HG03571 (cell line): Measurements from ENCODE around the gene ANKS6.

Source experiments
- ATAC-seq: cut with Tn5 transposase; IDR thresholded peaks from one replicate; pipeline ENCODE4 v1.9.1; 2021; ENCODE audit not compliant: unreplicated experiment

The ANKS6 gene

DNA sequence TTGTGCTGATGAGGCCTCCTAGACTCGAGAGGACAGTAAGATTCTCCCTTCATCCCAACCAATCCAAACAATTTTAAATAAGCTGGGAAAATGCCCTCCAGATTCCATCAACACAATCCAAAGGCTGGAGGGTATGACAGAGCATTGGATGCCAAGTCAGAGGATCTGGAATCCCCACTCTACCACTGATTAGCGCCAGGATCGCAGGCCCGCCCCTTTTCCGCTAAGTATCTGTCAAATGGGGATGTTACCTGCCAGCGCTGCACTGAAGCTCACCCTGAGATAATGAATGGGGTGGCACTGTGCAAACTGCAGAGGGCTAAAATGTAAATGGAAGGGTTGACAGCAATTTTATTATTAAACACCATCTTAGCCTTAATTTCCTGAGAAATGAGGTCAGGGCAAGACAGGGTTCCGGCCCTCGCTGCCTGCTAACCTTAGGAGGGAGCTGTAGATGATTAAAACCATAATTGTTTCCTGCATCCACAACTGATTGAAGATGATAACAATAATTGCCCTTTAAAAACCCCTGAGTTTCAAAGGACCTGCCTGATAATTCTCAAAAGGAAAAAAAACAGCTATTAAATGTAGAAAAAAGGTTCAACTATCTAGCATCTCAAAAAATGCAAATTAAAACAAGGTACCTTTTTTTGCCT is 56.0 kb downstream of the ANKS6 start:
- no peak for ATAC-seq

DNA sequence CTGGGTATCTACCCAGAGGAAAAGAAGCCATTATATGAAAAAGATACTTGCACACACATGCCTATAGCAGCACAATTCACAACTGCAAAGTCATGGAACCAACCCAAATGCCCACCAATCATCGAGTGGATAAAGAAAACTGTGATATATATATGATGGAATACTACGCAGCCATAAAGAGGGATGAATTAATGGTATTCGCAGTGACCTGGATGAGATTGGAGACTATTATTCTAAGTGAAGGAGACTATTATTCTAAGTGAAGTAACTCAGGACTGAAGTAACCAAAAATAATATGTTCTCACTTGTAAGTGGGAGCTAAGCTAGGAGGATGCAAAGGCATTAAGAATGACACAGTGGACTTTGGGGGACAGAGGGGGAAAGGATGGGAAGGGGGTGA is 57.6 kb downstream of the ANKS6 start:
- ATAC-seq: no peak

DNA sequence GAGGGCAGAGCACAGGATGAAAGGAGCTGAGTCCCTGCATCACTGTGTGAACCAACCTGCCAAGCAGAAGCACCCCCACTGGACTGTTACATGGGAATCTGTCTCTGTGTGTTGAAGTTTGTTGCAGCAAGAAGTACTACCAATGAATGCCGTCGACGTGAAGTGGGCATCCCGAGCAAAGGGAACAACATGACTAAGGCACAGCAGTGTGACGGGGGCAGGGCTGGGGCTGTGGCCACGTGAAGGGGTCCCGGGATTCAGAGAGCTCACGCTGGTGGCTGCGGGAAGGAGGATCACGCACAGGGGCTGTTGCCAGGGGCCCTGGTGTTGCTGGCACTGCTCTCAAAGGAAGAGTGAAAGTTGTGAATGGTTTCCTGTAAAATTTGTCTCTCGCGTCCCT is 60.1 kb downstream of the ANKS6 start:
- no peak for ATAC-seq

DNA sequence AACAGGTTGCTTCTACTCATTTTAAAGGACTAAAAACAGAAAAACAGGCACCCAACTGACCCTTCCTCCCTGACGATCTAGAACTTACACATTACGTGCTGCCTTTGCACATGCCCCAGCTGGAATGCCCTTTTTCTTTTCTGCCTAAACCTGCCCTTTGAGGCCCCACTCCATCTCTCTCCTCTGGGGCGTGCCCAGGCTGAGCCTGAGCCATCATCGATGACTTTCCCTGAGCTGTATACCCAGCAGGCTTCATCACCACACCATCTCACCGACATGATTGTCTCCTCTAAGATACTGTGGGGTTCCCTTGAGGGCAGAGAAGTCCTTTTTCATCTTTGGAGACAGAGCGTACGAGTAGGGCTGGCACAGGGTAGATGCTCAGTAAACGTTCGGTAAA is 63.6 kb downstream of the ANKS6 start:
- no peak for ATAC-seq

DNA sequence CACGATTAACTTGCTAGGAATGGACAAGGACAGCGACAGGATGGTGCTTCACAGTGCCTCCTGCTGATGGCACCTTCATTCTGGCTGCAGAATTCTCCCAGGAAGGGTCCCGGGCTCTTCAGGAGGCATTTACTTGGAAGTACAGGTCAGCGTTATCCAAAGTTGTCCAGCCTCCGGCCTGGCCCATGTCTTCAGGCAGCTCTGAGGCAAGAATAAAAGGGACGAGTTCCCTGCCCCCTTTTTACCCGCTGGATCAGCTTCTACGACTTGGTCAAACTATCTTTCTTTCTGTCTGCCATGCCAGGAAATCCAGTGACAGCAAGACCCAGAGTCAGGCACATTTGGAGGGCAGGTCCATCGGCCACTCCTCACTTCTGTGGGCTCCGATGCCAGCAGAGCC is 64.3 kb downstream of the ANKS6 start:
- no peak for ATAC-seq

DNA sequence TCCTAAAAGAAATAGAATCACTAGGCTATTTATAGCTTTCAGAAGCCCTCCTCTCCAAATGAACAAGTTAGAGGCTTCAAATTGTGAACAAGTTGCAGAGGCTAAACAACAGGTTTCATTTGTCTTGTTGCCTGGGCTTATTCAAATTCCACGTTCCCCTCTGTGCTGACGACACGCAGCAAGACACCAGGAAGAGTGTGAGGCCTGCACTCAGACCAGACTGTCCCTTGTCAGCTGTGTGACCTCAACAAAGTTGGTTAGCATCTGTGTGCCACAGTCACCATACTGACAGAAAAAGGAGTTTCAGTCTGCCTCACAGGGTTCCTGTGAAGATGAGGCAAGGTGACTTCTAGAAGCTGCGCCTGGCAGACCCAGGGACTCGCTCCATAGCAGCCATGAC is 65.5 kb downstream of the ANKS6 start:
- no peak for ATAC-seq

DNA sequence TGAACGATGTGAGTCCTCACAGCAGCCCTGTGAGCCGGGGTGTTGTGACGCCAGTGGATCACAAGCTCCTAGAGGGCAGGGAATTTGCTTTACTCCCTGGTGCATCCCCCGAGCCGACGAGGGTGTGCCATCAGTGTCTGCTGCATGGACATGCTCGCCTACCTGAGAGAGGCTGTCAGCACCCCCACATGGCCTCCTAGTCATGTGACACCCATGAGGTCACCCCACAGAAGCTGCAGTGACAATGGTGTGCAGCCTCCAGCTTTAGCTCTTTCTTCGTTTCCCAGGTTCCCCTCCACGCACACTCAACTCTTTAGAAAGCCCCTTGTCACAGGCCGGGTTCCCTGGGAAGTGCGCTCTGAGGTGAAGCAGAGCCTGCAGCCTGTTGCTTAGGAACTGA is 67.9 kb downstream of the ANKS6 start:
- no peak for ATAC-seq

DNA sequence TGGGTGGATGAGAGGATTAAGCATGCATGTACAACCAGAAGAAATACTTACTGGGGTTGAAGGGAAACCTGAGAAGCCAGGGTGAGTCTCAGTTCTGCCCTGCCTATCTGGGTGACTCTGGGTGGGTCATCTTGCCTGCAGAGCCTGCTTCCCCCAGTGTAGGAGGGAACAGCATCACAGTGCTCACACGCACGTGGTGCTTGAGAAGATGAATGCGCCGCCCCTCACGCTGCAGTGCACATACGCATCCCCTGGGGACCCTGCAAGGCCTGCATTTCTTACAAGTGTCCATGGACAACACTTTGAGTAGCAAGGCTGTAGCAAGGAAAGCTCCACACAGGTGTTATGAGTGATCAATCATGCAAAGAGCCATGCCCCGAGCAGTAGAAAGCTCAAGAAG is 68.9 kb downstream of the ANKS6 start:
- ATAC-seq: no peak

DNA sequence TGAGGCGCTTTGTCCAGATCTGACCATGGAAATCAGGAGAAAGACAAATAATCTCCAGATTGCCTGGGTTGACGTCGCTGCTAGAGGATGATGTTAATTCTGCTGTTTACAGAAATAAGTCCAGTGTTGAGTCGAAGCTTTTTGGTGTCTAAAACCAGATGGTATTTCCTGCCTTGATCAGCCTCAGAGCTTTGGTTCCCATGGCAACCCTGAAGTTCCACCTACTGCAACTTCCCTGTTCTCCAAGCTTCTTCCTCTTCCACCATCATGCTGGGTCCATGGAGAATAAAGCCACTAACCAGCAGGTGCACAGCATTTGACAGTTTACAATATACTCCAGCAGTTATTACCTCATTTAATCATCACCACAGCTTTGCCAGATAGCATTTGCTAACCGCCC is 69.6 kb downstream of the ANKS6 start:
- no peak for ATAC-seq

DNA sequence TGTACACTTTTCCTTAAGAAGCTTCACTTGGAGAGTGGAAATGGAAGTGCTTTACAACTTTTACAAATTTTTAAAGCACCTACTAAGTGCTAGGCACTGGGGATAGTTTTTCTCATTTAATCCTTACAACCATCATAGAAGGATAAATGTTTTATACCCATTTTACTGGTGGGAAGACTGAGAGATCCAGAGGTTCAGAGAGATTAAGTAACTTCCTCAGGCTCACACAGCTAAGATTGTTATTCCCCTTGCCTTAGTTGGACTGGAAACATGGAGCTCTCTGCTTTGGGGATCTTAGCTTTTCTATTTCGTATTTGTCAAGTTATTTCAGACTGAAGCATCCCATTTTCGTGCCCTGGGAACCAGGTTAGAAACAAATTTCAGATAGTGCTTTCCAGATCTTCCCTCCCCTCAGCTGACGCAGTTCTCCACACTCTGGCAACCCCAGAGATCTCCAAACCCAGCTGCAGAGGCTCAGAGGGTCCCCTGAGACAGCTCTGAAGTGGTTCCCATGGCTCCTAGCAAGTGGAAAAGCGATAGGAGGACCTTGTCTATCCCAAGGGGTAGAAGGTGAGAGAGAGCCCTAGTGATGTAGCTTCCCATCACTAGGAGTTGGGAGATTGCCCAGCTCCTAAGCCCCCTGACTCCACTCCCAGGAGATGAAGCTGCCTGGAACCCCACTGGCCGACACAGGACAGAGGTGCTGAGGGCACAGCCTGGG is 71.4 kb downstream of the ANKS6 start:
- no peak for ATAC-seq

DNA sequence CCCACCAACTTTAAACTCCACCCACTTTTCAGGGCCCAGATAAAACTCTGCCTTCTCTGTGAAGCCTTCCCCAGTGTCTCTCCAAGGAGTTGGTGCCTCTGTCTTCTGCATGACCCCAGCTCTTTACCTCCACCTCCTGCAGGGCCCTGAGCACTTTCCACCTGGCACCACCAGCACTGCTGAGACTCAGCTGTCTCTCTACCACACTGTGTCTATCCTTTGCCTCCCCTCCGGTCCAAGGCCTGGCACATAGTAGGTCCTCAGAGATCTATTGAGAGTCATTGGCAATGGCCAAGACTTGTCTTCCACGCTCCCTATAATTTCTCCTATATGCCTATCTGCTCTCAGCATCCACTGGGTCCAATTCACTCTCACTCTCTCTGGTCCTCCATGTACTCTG is 74.7 kb downstream of the ANKS6 start:
- ATAC-seq: no peak

DNA sequence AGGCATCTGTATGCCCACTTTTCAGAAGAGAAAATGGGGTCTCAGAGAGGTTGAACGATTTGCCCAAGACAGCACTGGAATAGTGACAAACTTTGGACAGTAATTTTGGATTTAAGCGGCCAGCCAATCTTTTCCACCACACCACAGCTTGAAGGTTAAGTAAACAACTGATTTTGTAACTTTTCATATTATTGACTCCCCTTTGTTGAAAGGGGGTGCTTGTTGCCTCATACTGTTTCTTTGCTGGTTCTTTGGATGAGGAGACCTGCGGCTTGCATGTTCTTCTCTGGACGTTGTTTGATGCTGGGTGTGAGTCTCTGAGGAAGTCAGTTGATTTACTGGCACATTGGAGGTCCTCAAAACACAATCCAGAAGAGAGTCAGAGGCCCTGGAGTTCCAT is 76.0 kb downstream of the ANKS6 start:
- no peak for ATAC-seq

DNA sequence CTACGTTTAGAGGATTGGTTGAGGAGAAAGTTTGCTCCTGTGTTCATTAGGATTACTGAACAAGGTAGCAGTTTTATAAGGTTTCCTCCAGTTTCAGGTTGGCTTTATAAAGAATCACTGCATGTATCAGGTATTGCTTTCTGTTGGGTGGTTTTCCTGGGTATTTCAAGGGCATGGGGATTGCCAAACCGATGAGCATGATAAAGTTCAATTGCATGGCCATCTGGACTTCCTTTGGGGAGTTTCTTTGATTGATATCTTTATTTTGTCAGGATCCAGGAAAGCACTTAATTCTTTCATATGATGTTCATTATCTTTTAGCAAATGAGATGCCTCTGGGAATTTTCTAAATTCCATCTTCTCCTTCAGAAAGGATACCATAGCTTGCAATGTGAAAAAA is 77.3 kb downstream of the ANKS6 start:
- ATAC-seq: no peak

DNA sequence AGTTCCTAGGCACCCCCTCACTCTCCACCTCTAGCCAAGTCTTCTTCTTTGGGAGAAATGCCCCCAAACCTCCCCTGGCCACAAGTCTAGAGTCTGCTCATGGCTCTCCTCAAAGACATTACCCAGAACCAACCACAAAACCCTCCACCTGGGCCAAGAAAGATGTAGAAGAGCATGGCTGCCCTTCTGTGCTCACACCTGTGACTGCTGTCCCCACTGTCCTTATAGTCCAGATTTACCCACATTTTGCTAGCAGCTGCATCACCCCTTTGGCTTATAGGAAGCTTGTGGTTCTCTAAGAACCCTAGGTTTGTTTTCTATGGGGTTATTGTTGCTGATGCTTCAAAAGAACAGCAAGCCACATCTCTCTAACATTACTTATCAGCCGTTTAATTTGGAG is 81.5 kb downstream of the ANKS6 start:
- ATAC-seq: no peak

DNA sequence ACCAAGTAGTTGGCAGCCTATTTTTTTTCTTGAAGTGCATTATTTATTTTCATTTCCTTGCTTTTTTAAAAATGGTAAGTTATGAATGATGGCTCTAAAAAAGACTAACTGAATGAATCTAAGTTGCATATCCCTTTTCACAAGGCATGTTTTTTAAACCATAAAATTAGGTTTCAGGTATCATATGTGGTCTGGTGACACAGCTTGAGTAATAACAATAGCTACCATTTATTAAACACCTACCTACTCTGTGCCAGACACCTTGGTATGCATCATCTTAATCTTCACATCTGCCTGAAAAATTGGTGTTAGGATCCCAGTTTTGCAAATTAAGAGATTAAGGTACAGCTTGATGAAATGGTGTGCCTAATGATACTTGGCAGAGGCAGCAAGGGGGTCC is 83.4 kb downstream of the ANKS6 start:
- no peak for ATAC-seq

DNA sequence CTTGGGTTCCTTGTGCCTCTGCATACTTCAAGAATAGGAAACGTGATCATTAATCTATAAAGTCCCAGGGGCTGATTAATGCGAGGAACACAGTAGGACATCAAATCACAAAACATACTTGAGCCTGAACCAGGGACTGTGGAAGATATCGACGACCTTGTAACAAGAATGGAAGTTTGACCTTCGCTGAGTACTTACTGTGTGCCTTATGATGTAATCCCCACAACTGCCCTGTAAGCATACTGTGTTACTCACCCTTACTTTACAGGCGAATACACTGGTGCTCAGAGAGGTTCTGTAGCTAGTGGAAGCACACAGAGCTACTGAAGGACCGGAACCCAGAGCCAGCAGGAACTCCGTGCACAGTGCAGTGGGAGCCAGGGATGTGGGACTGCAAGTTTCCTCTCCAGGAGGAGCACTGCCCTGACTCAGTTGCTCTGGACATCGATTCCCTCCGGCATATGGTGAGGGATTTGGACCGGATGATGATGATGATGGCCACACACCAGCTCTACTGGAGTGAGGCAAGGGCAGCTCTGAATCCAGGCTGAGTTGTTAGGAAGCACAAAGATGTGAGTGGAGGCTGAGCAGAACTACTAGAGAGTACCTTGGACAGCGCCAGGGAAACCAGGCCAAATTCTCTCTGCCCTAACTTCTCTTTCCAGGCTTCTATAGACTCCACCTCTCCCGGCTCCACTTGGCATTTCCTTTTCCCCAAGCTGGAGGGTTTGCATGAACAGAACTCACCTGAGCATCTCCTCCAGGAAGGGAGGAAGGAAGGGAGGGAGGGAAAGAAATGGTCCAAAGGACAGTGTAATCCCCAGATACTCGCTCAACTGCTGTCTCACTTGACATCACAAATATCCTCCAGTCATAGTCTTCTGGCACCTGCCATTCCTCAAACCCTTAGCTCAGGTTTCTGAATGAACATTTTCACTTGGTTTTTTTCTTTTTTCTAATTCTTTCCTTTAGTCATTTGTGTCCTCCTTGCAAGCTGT is 86.1 kb downstream of the ANKS6 start:
- ATAC-seq: no peak

DNA sequence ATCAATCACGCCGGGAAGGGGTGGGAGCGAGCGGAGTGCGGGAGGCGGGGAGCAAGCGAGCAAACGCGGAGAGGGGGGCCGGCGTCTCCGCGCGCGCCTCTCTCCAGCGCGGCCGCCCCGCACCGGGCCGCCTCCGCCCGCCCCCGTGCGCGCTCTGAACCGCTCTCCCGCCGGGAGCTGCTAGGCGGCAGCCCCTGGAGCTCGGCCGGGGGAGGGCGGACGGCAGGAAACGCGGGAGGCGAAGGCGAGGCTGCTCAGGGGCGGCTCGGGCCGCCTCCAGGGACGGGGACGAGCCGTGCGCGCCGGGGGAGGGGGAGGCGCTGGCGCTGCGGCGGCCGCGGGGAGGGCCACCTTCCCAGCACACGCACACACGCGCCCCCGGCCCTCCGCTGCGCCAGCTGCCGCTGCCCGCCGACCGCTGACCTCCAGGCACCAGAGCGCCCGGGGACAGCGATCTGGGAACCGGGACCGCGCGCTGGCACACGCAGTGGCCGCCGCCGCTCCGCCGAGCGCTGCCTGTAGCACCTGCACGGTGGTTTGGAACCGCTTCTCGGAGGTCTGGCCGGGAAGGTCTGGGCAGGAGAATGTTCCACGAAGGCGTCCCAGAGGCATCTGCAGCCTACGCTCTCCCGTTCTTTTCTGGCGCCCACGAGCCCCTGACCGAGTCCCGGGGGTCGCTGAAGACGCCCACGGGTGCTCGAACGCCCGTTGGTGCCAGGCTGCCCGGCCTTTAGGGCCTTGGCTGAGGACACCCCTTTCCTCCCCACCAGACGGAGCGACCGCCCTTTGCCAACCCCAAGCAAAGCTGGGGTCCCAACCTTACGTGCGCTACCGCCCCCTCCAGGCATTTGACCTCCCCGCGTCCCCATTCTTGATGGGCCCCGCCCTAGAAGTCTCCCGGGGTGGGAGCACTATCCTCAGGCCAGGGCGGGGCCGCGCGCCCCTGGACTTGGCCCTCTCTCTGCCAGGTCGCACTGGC is 87.1 kb downstream of the ANKS6 start, which contains the start of gene GABBR2:
Gene GABBR2, minus strand, starts transcription at position 3 of the 979 bp plus-strand sequence. CDS start 198 bp downstream, outside the sequence.
- ATAC-seq: no peak

DNA sequence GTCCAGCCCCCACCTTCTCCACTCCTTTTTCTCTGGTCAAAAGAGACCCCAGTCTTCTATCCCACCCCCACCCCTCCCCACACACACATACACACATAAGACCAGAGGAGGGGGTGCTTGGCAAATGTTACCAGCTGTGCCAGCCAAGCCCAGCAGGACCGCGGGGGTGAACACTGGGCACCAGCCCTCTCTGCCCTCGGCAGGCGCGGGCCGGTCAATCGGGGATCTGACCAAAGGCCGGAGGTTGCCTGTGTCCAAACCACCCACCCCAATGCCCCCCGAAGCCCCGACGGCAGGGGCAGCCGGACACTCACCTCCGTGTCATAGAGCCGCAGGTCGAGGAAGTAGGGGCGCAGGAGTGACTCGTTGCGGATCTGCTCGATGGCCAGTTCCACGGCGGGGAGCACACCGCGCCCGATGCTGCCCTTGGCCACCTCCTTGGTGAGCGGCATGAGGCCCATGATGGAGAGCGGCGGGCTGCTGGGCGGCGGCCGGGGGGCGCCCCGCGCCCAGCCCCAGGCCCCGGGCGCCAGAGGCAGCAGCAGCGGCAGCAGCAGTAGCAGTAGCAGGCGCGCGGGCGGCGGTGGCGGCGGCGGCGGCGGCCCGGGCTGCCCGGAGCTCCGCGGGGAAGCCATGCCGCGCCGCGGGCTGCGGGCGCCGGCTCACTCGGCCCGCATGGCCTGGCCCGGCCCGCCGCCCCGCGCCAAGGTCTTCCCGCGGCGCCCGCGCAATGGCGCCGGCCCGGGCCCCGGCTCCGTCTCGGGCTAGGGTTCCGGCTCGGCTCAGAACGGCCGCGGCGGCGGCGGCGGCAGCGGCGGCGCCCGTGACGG is 88.0 kb downstream of the ANKS6 start:
- ATAC-seq: no peak
